Transverse colon (tissue), 4 donors: ENCODE measurements around the gene PNKD. TPM values are rescaled to one million over a fixed set of nuclear protein-coding genes. Genes with fewer than 3 reads are reported as not detected.

Experiments
- DNase-seq: peaks from one replicate; pipeline ENCODE4 v3.0.0-alpha.2; 2019
- H3K27ac ChIP-seq, 4 donors: fragments of 200-600 bp; sonication (generic); 2 replicates each; pipeline ENCODE4 v1.5.1; 2016 to 2018; ENCODE audit warnings: inconsistent platforms in 4 of 4
- H3K27me3 ChIP-seq: fragments of 200-600 bp; sonication (generic); 2 replicates; pipeline ENCODE4 v1.5.1; 2017; ENCODE audit warnings: inconsistent platforms
- H3K36me3 ChIP-seq, 4 donors: fragments of 200-600 bp; sonication (generic); 2 replicates each; pipeline ENCODE4 v1.5.1; 2017 to 2019; ENCODE audit warnings: inconsistent platforms in 4 of 4
- H3K4me1 ChIP-seq, 4 donors: fragments of 200-600 bp; sonication (generic); 2 replicates each; pipeline ENCODE4 v1.5.1; 2017 to 2020; ENCODE audit warnings: inconsistent platforms in 4 of 4
- H3K4me3 ChIP-seq, 4 donors: fragments of 200-600 bp; sonication (generic); 1 replicate in 1 of 4; 2 replicates in 3 of 4; pipeline versions ENCODE4 v1.5.1 to v1.6.1; 2017 to 2019; ENCODE audit warnings: inconsistent platforms in 4 of 4
- H3K9me3 ChIP-seq, 2 donors: fragments of 200-600 bp; sonication (generic); 2 replicates each; pipeline ENCODE4 v1.5.1; 2017 to 2019; ENCODE audit warnings: inconsistent platforms in 2 of 2
- CTCF ChIP-seq, 5 experiments: fragments of 200-600 bp in 3 of 5; fragments of 450-650 bp in 2 of 5; sonication (generic) in 3 of 5; IDR thresholded peaks; 1 replicate in 2 of 5; 2 replicates in 3 of 5; pipeline ENCODE4 v1.5.1; 2016 to 2017; ENCODE audit warnings: antibody characterized with exemption in 5 of 5, inconsistent platforms in 3 of 5, mild to moderate bottlenecking in 2 of 5, moderate library complexity in 1 of 5
- EP300 ChIP-seq: sonication (generic); formaldehyde crosslinking; IDR thresholded peaks from one replicate; pipeline ENCODE4 v1.6.1; 2017; ENCODE audit warnings: antibody characterized with exemption, low read depth
- POLR2A ChIP-seq: fragments of 450-650 bp; IDR thresholded peaks from one replicate; pipeline ENCODE4 v1.6.1; 2016; ENCODE audit warnings: antibody characterized with exemption, mild to moderate bottlenecking, moderate library complexity
- POLR2AphosphoS5 ChIP-seq, 3 donors: sonication (generic); formaldehyde crosslinking; IDR thresholded peaks; one replicate each; pipeline ENCODE4 v1.6.1; 2016; ENCODE audit warnings: antibody characterized with exemption in 3 of 3
- WGBS, 2 donors: methylation state at CpG; one replicate each; pipeline ENCODE4 v1.1.5; 2018; ENCODE audit warnings: low coverage in 1 of 2; 5-methylcytosine and 5-hydroxymethylcytosine counted together
- in situ Hi-C, 4 donors: fragments of 200-750 bp; cut with MboI; loops; one replicate each; pipeline versions ENCODE4 v1.15.0 to v1.15.1; 2017; ENCODE audit warnings: low sequenced_read_pairs in 3 of 4, low pct_ligation_motif_present in 1 of 4, low pct_unique_long_range_greater_than_20kb in 1 of 4
- intact Hi-C: fragments of 100-400 bp; cut with DNase I; formaldehyde crosslinking; loops from one replicate; pipeline ENCODE4 v1.15.1; 2023; ENCODE audit warnings: low total_unique reads
- total RNA-seq, 4 donors: library from RNA; depleted of rRNA; stranded (reverse); fragments of >200 nt; gene quantifications; one replicate each; pipeline ENCODE4 v1.1.0, GENCODE V29; 2016

PNKD gene
- total RNA-seq, 4 donors from 2014 or later, result 14.3 to 111 (median 100) TPM

GRCh38 chr2:218292048-218293014, 22.0 kb downstream of the PNKD start, which contains the start of gene TMBIM1:
Gene TMBIM1, minus strand, starts transcription at chr2:218292503. Its CDS starts 10,362 bp downstream, at chr2:218282141.
- Histone ChIP-seq H3K4me3 (peak within 1 kb of the TSS; percentile 73 to 88 (median 79)), H3K27ac (peak within 1 kb of the TSS; percentile 96 to 98 (median 98)), H3K36me3 (no peaks in the 10 kb centered on the region), H3K4me1 (peaks cover 42 to 72% (median 68%) of the 10 kb centered on the region in 4 donors), H3K9me3 (no peaks in the 10 kb centered on the region), H3K27me3 (no peaks in the 10 kb centered on the region)
- WGBS, 2 donors, result 12 to 36% methylated on average over 6 to 45 of the region's 63 CpGs
- intact Hi-C loops (no loop called here), in situ Hi-C loops (loop anchor here in 3 of 4 donors (10.0 to 25.0 kb wide), 2 partner anchors 95 to 102 kb away; partner anchors contain the start of genes CTDSP1 (in 3 of the 3) and SLC11A1 (in 2 of the 3))
- TF ChIP-seq CTCF (IDR thresholded peaks at IDR 0.05) (peak; percentile 55 to 94 (median 83)), EP300 (no peak), POLR2A (peak; percentile 91), POLR2AphosphoS5 (IDR thresholded peaks at IDR 0.05) (peak; percentile 89 to 97 (median 95))
- peak; percentile 84 for DNase-seq

DNA sequence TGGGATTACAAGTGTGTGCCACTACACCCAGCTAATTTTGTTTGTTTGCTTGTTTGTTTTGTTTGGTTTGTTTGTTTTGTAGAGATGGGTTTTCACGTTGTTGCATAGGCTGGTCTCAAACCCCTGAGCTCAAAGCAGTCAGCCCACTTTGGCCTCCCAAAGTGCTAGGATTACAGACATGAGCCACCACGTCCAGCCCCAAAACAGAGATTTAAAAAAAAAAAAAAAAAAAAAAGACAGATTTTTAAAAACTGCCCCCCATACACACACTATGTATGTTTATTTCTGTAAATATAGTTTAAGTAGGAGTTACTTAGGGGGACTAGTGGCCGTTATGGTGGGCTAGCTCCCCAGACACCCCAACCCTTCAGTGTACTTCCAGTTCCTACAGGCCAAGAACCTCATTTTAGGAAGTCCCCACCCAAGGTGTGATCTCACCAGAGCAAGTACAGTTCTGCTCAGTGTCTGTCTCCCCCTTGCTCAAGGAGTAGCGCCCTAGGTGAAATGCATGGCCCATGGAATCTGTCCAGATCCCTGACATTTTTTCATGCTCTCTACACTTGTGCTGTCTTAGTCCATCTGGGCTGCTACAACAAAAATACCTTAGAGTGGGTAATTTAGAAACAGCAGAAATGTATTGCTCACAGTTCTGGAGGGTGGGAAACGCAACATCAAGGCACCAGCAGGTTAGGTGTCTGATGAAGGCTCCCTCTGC, 23.6 kb downstream of the PNKD start:
- WGBS, 2 donors, result 0 to 64% methylated on average over 1 to 5 of the region's 5 CpGs
- no peak overlapping the region for H3K4me3 ChIP-seq
- H3K4me1 ChIP-seq, result peaks cover 29 to 57% (median 52%) of the 10 kb centered on the region in 4 donors
- H3K9me3 ChIP-seq, result no peaks in the 10 kb centered on the region
- H3K36me3 ChIP-seq, result no peaks in the 10 kb centered on the region
- H3K27me3 ChIP-seq, result no peaks in the 10 kb centered on the region
- TF ChIP-seq CTCF (IDR thresholded peaks at IDR 0.05) (no peak), POLR2A (no peak), POLR2AphosphoS5 (IDR thresholded peaks at IDR 0.05) (no peak), EP300 (no peak)
- in situ Hi-C loops, result loop anchor here in 3 of 4 donors (10.0 to 25.0 kb wide), 2 partner anchors 93 to 101 kb away; partner anchors contain the start of genes CTDSP1 (in 3 of the 3) and SLC11A1 (in 2 of the 3)
- intact Hi-C loops, result no loop called here
- DNase-seq, result no peak
- H3K27ac ChIP-seq, result peak overlapping the region; percentile 96 to 98 (median 98)

DNA sequence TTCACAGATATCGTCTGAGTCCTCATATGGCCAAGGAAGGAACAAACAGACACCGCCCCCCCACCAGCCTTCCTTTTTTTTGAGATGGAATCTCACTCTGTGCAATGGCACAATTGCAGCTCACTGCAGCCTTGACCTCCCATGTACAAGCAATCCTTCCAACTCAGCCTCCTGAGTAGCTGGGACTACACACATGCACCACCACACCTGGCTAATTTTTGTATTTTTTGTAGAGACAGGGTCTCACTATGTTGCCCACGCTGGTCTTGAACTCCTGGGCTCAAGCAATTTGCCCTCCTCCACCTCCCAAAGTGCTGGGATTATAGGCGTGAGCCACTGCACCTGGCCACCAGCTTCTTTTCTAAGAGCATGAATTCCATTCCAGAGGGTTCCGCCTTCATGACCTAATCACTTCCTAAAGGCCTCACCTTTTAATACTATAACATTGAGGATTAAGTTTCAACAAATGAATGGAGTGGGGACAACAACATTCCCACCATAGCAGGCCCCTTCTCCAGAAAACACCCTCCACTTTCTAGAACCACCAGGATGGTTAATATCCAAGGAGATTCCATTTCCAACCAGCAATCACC, 24.2 kb downstream of the PNKD start:
- intact Hi-C loops, result no loop called here
- Histone ChIP-seq H3K4me1 (peaks cover 24 to 50% (median 46%) of the 10 kb centered on the region in 4 donors), H3K27ac (peak overlapping the region; percentile 39 to 98 (median 96))

More for the DNA sequence above, 24.2 kb downstream of the PNKD start:
- Histone ChIP-seq H3K36me3 (no peaks in the 10 kb centered on the region), H3K27me3 (no peaks in the 10 kb centered on the region), H3K9me3 (no peaks in the 10 kb centered on the region), H3K4me3 (no peak overlapping the region)
- WGBS, 2 donors, result 75 to 82% methylated on average over 2 to 5 of the region's 5 CpGs
- no peak for DNase-seq
- TF ChIP-seq EP300, result no peak
- no peak for TF ChIP-seq POLR2A
- TF ChIP-seq CTCF (IDR thresholded peaks at IDR 0.05), result no peak
- no peak for TF ChIP-seq POLR2AphosphoS5 (IDR thresholded peaks at IDR 0.05)
- in situ Hi-C loops, result loop anchor here in 3 of 4 donors (10.0 to 25.0 kb wide), 2 partner anchors 93 to 100 kb away; partner anchors contain the start of genes CTDSP1 (in 3 of the 3) and SLC11A1 (in 2 of the 3)
